H1 (cell line): ENCODE data around the gene EFHD1. TPM values are rescaled to one million over a fixed set of nuclear protein-coding genes. Genes with fewer than 3 reads are reported as not detected.

ENCODE experiments used
- CTCF ChIA-PET: fragments of 300-600 bp; sonication (Branson Sonifier 250); formaldehyde crosslinking; loops from one replicate; lab custom pipeline; 2021; ENCODE audit not compliant: partially characterized antibody; lab: Charles Lee
- POLR2A ChIA-PET: fragments of 300-600 bp; sonication (Branson Sonifier 250); formaldehyde crosslinking; loops from one replicate; lab custom pipeline; 2021; ENCODE audit warnings: inconsistent platforms; ENCODE audit not compliant: partially characterized antibody; lab: Charles Lee
- DNase-seq, 2 experiments: peaks; one replicate each; pipeline versions ENCODE4 v3.0.0 to v3.0.0-alpha.2; 2010 to 2022; ENCODE audit warnings: low spot score in 2 of 2, low read depth in 1 of 2, mixed read lengths in 1 of 2
- FAIRE-seq: peaks from 2 replicates; lab custom pipeline; 2011; peaks lifted over from hg19 to GRCh38; lab: Jason Lieb, UNC
- H2AFZ ChIP-seq: 2 replicates; pipeline ENCODE4 v1.8.1; 2012; ENCODE audit warnings: low read length, inconsistent platforms
- H2AK5ac ChIP-seq: 2 replicates; pipeline ENCODE4 v1.6.1; 2013; ENCODE audit warnings: low read depth, low read length
- H2BK120ac ChIP-seq: replicated peaks from 2 replicates; pipeline ENCODE3; 2013; ENCODE audit warnings: low read depth, low read length, inconsistent platforms
- H2BK12ac ChIP-seq: 2 replicates; pipeline ENCODE4 v1.6.1; 2013; ENCODE audit warnings: low read depth, low read length
- H2BK15ac ChIP-seq: 2 replicates; pipeline ENCODE4 v1.6.1; 2013; ENCODE audit warnings: low read length
- H2BK20ac ChIP-seq: 2 replicates; pipeline ENCODE4 v1.6.1; 2013; ENCODE audit warnings: low read length
- H2BK5ac ChIP-seq: 2 replicates; pipeline ENCODE4 v1.6.1; 2013; ENCODE audit warnings: low read depth, low read length
- H3K14ac ChIP-seq: 2 replicates; pipeline ENCODE4 v1.6.1; 2013; ENCODE audit warnings: inconsistent platforms; ENCODE audit not compliant: insufficient read length
- H3K18ac ChIP-seq: 2 replicates; pipeline ENCODE4 v1.6.1; 2013; ENCODE audit warnings: low read length; ENCODE audit errors: extremely low read depth
- H3K23ac ChIP-seq: 2 replicates; pipeline ENCODE4 v1.6.1; 2013; ENCODE audit warnings: inconsistent platforms; ENCODE audit not compliant: insufficient read length
- H3K23me2 ChIP-seq: 2 replicates; pipeline ENCODE4 v1.6.1; 2013; ENCODE audit warnings: low read depth, low read length
- H3K27ac ChIP-seq: 2 replicates; pipeline ENCODE4 v1.6.1; 2011; ENCODE audit warnings: low read depth, low read length, inconsistent platforms
- H3K27me3 ChIP-seq, 4 experiments: replicated peaks in 1 of 4; 1 replicate in 1 of 4; 2 replicates in 3 of 4; pipeline versions ENCODE4 v1.6.1 to v1.8.1; 2011 to 2013; ENCODE audit warnings: low read length in 3 of 4, mild to moderate bottlenecking in 3 of 4, inconsistent platforms in 2 of 4, mixed read lengths in 2 of 4, moderate library complexity in 1 of 4; ENCODE audit not compliant: control insufficient read depth in 3 of 4, insufficient read depth in 3 of 4; ENCODE audit errors: extremely low read depth in 1 of 4
- H3K36me3 ChIP-seq, 4 experiments: 2 replicates each; pipeline versions ENCODE4 v1.6.1 to v1.8.1; 2011 to 2013; ENCODE audit warnings: mild to moderate bottlenecking in 4 of 4, low read length in 3 of 4, moderate library complexity in 2 of 4, control low read depth in 1 of 4, inconsistent platforms in 1 of 4; ENCODE audit not compliant: insufficient read depth in 4 of 4, control insufficient read depth in 2 of 4
- H3K4ac ChIP-seq: replicated peaks from 2 replicates; pipeline ENCODE3; 2013; ENCODE audit warnings: low read length, low read depth, mixed read lengths, inconsistent platforms; ENCODE audit not compliant: insufficient read length
- H3K4me1 ChIP-seq, 4 experiments: replicated peaks in 1 of 4; 1 replicate in 1 of 4; 2 replicates in 3 of 4; pipeline versions ENCODE4 v1.6.1 to v1.8.1; 2011 to 2013; ENCODE audit warnings: low read length in 3 of 4, inconsistent platforms in 2 of 4, mixed read lengths in 1 of 4; ENCODE audit not compliant: insufficient read depth in 4 of 4, control insufficient read depth in 3 of 4
- H3K4me2 ChIP-seq, 2 experiments: 2 replicates each; pipeline versions ENCODE4 v1.6.1 to v1.8.1; 2011 to 2013; ENCODE audit warnings: low read depth in 2 of 2, low read length in 2 of 2, control low read depth in 1 of 2, inconsistent platforms in 1 of 2, mild to moderate bottlenecking in 1 of 2; ENCODE audit not compliant: insufficient read depth in 1 of 2
- H3K4me3 ChIP-seq, 4 experiments: fragments of 200-600, 300-600 bp in 1 of 4; sonication (generic), shearing (Covaris generic), sonication (Bioruptor Twin) in 1 of 4; 2 replicates each; pipeline versions ENCODE4 v1.5.1 to v1.8.1; 2011 to 2016; ENCODE audit warnings: low read length in 4 of 4, low read depth in 3 of 4, control low read depth in 2 of 4, inconsistent platforms in 2 of 4, mild to moderate bottlenecking in 2 of 4, mixed read lengths in 1 of 4, moderate library complexity in 1 of 4; ENCODE audit not compliant: insufficient read depth in 2 of 4; ENCODE audit errors: extremely low read depth in 1 of 4
- H3K56ac ChIP-seq: replicated peaks from 2 replicates; pipeline ENCODE3; 2013; ENCODE audit warnings: low read depth, mild to moderate bottlenecking, mixed read lengths, low read length, inconsistent platforms; ENCODE audit not compliant: insufficient read length
- H3K79me1 ChIP-seq: 2 replicates; pipeline ENCODE4 v1.6.1; 2013; ENCODE audit warnings: low read depth, low read length, control low read depth
- H3K79me2 ChIP-seq, 2 experiments: 2 replicates each; pipeline versions ENCODE4 v1.6.1 to v1.8.1; 2012 to 2013; ENCODE audit warnings: low read length in 2 of 2, mild to moderate bottlenecking in 2 of 2, inconsistent platforms in 1 of 2; ENCODE audit not compliant: insufficient read depth in 2 of 2, control insufficient read depth in 1 of 2
- H3K9ac ChIP-seq, 4 experiments: replicated peaks in 1 of 4; 1 replicate in 1 of 4; 2 replicates in 3 of 4; pipeline versions ENCODE4 v1.6.1 to v1.8.1; 2011 to 2013; ENCODE audit warnings: low read depth in 3 of 4, low read length in 3 of 4, control low read depth in 2 of 4, mild to moderate bottlenecking in 2 of 4, moderate library complexity in 2 of 4, inconsistent platforms in 1 of 4; ENCODE audit errors: extremely low read depth in 1 of 4
- H3K9me3 ChIP-seq, 2 experiments: 2 replicates each; pipeline versions ENCODE4 v1.6.1 to v1.8.1; 2012 to 2013; ENCODE audit warnings: mild to moderate bottlenecking in 2 of 2, moderate library complexity in 2 of 2, control low read depth in 1 of 2, inconsistent platforms in 1 of 2, low read depth in 1 of 2, low read length in 1 of 2, mixed read lengths in 1 of 2; ENCODE audit not compliant: insufficient read depth in 2 of 2
- H4K20me1 ChIP-seq, 2 experiments: replicated peaks in 1 of 2; 2 replicates each; pipeline versions ENCODE3 to v1.8.1; 2011 to 2013; ENCODE audit warnings: inconsistent platforms in 2 of 2, low read length in 2 of 2, mild to moderate bottlenecking in 1 of 2; ENCODE audit not compliant: insufficient read depth in 2 of 2, control insufficient read depth in 1 of 2
- H4K5ac ChIP-seq: 2 replicates; pipeline ENCODE4 v1.6.1; 2013; ENCODE audit warnings: low read length, low read depth, mixed read lengths, inconsistent platforms; ENCODE audit not compliant: insufficient read length
- H4K8ac ChIP-seq: 2 replicates; pipeline ENCODE4 v1.8.0; 2013; ENCODE audit warnings: mild to moderate bottlenecking, moderate library complexity, low read length, inconsistent platforms; ENCODE audit not compliant: insufficient read depth; ENCODE audit errors: extremely low read depth
- H4K91ac ChIP-seq: replicated peaks from 2 replicates; pipeline ENCODE3; 2013; ENCODE audit warnings: low read length, mixed read lengths, inconsistent platforms; ENCODE audit not compliant: insufficient read length
- CHD2 ChIP-seq: IDR thresholded peaks from 2 replicates; pipeline ENCODE4 v1.6.1; 2012; ENCODE audit warnings: low read length, improper control_type of control experiment
- SIX5 ChIP-seq: IDR thresholded peaks from 2 replicates; pipeline ENCODE4 v1.6.1; 2011; ENCODE audit warnings: mild to moderate bottlenecking, low read depth, low read length
- WGBS, 2 experiments: shearing (Covaris generic) in 1 of 2; methylation state at CpG; one replicate each; pipeline versions ENCODE4 v1.1.6 to v1.1.7; 2013 to 2015; ENCODE audit warnings: low lambda C conversion rate in 2 of 2, mixed read lengths in 2 of 2, inconsistent platforms in 1 of 2, low coverage in 1 of 2, missing lambda C conversion rate in 1 of 2; ENCODE audit not compliant: insufficient replicate concordance in 2 of 2, insufficient coverage in 1 of 2, insufficient read length in 1 of 2; ENCODE audit errors: extremely low coverage in 1 of 2, missing lambda C conversion rate in 1 of 2; 5-methylcytosine and 5-hydroxymethylcytosine counted together
- polyA plus RNA-seq, 7 experiments: library from polyadenylated mRNA; depleted of rRNA in 3 of 7; stranded (reverse) in 5 of 7; unstranded in 2 of 7; fragments of >200 nt in 5 of 7; fragments of 200-250 nt in 2 of 7; gene quantifications; 1 replicate in 5 of 7; 2 replicates in 1 of 7; 4 replicates in 1 of 7; pipeline versions ENCODE4 v1.2.1 to v1.2.3, GENCODE V29; 2011 to 2013; ENCODE audit warnings: missing spikeins in 2 of 7, mixed read lengths in 2 of 7
- total RNA-seq: library from RNA; stranded (reverse); fragmentation: NEBNext Ultra II Directional; extraction: Animal tissue kit (Norgen Biotek cat#: 25700); gene quantifications from 2 replicates; pipeline ENCODE4 v1.2.1, GENCODE V29; 2021

EFHD1 gene
- total and polyA plus RNA-seq, 2 of the 8 experiments (the other 6 are each of a cell fraction or from before 2014, with no cell fraction given), result 3.4 to 4.5 TPM

DNA sequence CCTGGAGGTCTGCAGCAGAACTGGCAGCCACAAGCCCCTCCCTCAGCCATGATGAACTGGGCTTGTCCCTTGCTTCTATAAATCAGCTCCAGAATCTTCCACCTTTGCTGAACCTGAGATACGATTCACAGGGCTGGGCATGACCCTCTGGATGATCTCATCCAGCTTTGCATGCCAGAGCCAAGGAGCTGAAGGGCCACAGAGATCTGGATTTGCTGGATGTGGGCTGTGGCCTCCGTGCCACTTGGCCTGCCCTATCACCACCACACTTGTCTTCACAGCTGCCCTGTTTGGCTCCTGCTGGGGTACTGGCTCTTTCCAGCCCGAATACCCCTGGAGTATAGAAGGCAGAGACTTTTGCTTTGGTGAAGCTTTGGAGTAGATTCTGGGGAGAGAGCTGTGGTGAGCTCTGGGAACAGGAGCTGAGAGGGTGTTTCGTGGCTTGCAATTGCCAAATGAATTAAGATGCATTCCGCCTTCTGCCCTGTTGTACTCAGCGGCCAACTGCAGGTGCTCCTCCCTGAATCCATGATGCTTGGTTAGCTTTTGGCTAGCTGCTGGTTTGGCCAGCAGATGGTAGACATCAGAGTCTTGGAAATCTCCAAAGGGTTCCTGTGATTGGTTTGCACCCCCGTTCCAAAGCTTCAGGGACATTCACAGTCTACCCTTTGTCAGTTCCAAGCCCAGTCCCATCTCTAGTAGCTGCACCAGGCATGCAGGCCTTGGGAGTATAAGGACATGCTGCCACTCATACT is 32.8 kb downstream of the EFHD1 start:
- Histone ChIP-seq H3K9me3 (no peaks in the 10 kb centered on the region), H3K23ac (no peak overlapping the region), H3K14ac (no peak overlapping the region), H3K4ac (no peak overlapping the region), H2BK15ac (no peak overlapping the region), H3K4me1 (no peaks in the 10 kb centered on the region), H3K79me1 (no peaks in the 10 kb centered on the region), H2BK120ac (no peak overlapping the region), H3K18ac (no peak overlapping the region), H4K91ac (no peak overlapping the region), H3K27ac (no peak overlapping the region), H3K4me3 (no peak overlapping the region), H3K56ac (no peak overlapping the region), H4K8ac (no peak overlapping the region), H3K79me2 (no peaks in the 10 kb centered on the region), H2BK12ac (no peak overlapping the region), H3K23me2 (no peaks in the 10 kb centered on the region), H2AFZ (no peak overlapping the region), H2BK20ac (no peak overlapping the region), H3K9ac (no peak overlapping the region), H4K20me1 (no peaks in the 10 kb centered on the region), H3K27me3 (no peaks in the 10 kb centered on the region), H4K5ac (no peak overlapping the region), H2BK5ac (no peak overlapping the region), H3K36me3 (no peaks in the 10 kb centered on the region), H2AK5ac (no peak overlapping the region), H3K4me2 (no peak overlapping the region)
- CTCF ChIA-PET, result interaction anchor here (0.9 to 6.0 kb wide), 8 partner anchors 8 to 209 kb away, joined by 3 to 58 read pairs (median 6); partner anchors contain the start of gene EFHD1
- TF ChIP-seq CHD2, result no peak
- TF ChIP-seq SIX5, result no peak
- POLR2A ChIA-PET, result no interaction called here
- 81% methylated on average over 7 of the region's 7 CpGs; no CpG with 5 or more reads in 1 of the 2 experiments for WGBS, 2 experiments
- FAIRE-seq (no peak), DNase-seq (no peak)
